ACC112 (cell line): ENCODE data around the gene CCNL2.
A peak's percentile ranks its signal among the peaks of the same experiment; 100 is the strongest.

Experiments
- H2AFZ ChIP-seq: fragments of 200-600 bp; sonication (generic); one replicate; pipeline ENCODE4 v1.6.0; 2017; ENCODE audit warnings: antibody characterized with exemption, low read length; ENCODE audit not compliant: unreplicated experiment
- H3K27ac ChIP-seq: fragments of 200-600 bp; sonication (generic); 2 replicates; pipeline ENCODE4 v1.5.1; 2014; ENCODE audit warnings: low read depth, mild to moderate bottlenecking, antibody characterized with exemption, low read length, moderate library complexity
- H3K27me3 ChIP-seq: fragments of 200-600 bp; sonication (generic); 2 replicates; pipeline ENCODE4 v1.6.1; 2014; ENCODE audit warnings: mild to moderate bottlenecking, antibody characterized with exemption, low read length, moderate library complexity, mixed read lengths; ENCODE audit not compliant: insufficient read depth
- H3K36me3 ChIP-seq: fragments of 200-600 bp; sonication (generic); 2 replicates; pipeline ENCODE4 v1.6.1; 2016; ENCODE audit warnings: mild to moderate bottlenecking, antibody characterized with exemption, low read length, moderate library complexity, mixed read lengths; ENCODE audit not compliant: insufficient read depth
- H3K4me1 ChIP-seq: fragments of 200-600 bp; sonication (generic); one replicate; pipeline ENCODE4 v1.6.1; 2016; ENCODE audit warnings: low read length, mixed read lengths; ENCODE audit not compliant: insufficient read depth, unreplicated experiment, control insufficient read depth
- H3K4me3 ChIP-seq: fragments of 200-600 bp; sonication (generic); 2 replicates; pipeline ENCODE4 v1.5.1; 2014; ENCODE audit warnings: mild to moderate bottlenecking, low read depth, low read length
- H3K79me2 ChIP-seq: fragments of 200-600 bp; sonication (generic); one replicate; pipeline ENCODE4 v1.6.0; 2016; ENCODE audit warnings: low read length; ENCODE audit not compliant: control insufficient read depth, unreplicated experiment, insufficient read depth

The CCNL2 gene

DNA sequence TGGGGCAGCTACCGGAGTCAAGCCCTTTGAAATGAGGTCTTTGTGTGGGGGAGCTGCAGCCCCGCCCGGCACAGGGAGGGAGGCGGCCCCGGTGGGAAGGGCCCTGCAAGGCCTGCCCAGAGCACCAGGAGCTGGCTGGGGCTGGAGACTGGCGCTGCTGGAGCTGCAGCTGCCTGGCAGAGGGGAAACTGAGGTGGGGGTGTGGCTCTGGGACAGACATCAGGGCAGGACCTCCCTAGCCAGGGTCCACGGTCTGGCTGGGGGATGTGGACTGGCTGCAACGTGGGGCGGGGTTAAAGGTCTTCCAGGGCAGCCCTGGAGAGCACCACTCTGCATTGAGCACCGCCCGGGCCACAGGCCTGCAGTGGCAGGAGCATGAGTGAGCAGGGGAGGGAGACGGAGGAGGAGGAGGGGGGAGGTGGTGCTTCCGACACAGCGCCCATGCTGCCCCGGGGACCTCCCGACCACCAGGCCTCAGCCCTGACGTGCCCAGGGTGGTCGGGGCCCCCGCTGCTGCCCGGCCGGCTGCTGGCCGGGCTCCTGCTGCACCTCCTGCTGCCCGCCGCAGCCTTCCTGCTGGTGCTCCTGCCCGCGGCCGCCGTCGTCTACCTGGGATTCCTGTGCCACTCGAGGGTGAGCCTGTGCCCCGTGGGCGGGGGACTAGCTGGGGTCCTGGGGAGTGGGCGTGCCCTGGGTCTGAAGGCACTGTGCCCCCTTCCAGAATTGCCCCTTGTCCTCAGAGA is 26.8 kb upstream of the CCNL2 start:
- H3K79me2 ChIP-seq: no peaks in the 10 kb centered on the region
- no peak overlapping the region for H2AFZ ChIP-seq
- peaks cover 3% of the 10 kb centered on the region; the same call in 1 of the 2 replicates for H3K27me3 ChIP-seq
- H3K4me1 ChIP-seq: peaks cover 18% of the 10 kb centered on the region
- no peaks in the 10 kb centered on the region for H3K36me3 ChIP-seq
- H3K4me3 ChIP-seq: no peak overlapping the region
- H3K27ac ChIP-seq: no peak overlapping the region

DNA sequence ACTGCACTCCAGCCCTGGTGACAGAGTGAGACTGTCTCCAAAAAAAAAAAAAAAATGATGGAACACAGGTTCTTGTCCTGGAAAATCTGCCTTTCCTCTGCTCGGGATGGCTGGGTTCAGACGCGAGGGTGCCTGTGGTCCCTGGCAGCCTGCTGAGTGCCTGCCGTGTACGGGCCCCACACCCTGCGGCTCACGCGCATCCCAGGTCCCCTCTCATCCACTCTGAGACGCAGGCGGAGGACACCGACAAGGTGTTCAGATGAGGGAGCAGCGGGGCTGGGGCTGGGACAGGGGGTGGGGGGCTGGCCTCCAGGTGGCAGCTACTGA is 26.3 kb upstream of the CCNL2 start:
- Histone ChIP-seq H3K4me3 (no peak overlapping the region), H3K79me2 (no peaks in the 10 kb centered on the region), H3K36me3 (no peaks in the 10 kb centered on the region), H3K4me1 (peaks cover 15% of the 10 kb centered on the region), H3K27me3 (peaks cover 8% of the 10 kb centered on the region; the same call in 1 of the 2 replicates), H2AFZ (no peak overlapping the region), H3K27ac (no peak overlapping the region)

DNA sequence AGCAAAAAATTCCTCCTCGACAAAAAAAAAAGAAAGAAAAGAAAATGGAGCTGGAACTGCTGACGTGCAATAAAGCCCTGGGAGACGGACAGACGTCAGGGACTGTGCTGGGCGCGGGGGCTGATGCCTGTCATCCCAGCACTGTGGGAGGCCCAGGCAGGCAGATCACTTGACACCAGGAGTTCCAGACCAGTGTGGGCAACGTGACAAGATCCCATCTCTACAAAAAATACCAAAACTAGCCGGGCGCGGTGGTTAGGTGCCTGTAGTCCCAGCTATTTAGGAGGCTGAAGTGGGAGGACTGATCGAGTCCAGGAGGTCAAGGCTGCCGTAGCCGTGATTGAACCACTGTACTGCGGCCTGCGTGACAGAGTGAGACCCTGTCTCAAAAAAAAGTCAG is 25.6 kb upstream of the CCNL2 start:
- Histone ChIP-seq H3K4me1 (peaks cover 9% of the 10 kb centered on the region), H3K27me3 (peaks cover 8% of the 10 kb centered on the region; the same call in 1 of the 2 replicates), H3K36me3 (no peaks in the 10 kb centered on the region), H3K27ac (no peak overlapping the region), H3K4me3 (no peak overlapping the region), H3K79me2 (no peaks in the 10 kb centered on the region), H2AFZ (no peak overlapping the region)

DNA sequence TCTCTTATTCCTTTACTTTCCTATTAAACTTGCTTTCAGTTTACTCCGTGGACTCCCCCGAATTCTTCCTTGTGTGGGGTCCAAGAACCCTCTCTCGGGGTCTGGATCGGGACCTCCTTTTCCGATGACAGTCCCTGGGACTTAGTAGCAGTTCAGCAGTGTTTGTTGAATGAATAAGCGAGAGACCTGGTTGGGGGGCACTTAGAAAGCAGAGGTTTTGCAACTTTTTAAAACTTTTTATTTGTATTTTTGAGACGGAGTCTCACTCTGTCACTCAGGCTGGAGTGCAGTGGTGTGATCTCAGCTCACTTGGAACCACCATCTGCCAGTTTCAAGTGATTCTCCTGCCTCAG is 24.1 kb upstream of the CCNL2 start:
- H3K27me3 ChIP-seq: peaks cover 8% of the 10 kb centered on the region; the same call in 1 of the 2 replicates
- no peak overlapping the region for H2AFZ ChIP-seq
- H3K4me3 ChIP-seq: no peak overlapping the region
- H3K27ac ChIP-seq: no peak overlapping the region
- no peaks in the 10 kb centered on the region for H3K36me3 ChIP-seq
- H3K4me1 ChIP-seq: peaks cover 9% of the 10 kb centered on the region
- no peaks in the 10 kb centered on the region for H3K79me2 ChIP-seq

DNA sequence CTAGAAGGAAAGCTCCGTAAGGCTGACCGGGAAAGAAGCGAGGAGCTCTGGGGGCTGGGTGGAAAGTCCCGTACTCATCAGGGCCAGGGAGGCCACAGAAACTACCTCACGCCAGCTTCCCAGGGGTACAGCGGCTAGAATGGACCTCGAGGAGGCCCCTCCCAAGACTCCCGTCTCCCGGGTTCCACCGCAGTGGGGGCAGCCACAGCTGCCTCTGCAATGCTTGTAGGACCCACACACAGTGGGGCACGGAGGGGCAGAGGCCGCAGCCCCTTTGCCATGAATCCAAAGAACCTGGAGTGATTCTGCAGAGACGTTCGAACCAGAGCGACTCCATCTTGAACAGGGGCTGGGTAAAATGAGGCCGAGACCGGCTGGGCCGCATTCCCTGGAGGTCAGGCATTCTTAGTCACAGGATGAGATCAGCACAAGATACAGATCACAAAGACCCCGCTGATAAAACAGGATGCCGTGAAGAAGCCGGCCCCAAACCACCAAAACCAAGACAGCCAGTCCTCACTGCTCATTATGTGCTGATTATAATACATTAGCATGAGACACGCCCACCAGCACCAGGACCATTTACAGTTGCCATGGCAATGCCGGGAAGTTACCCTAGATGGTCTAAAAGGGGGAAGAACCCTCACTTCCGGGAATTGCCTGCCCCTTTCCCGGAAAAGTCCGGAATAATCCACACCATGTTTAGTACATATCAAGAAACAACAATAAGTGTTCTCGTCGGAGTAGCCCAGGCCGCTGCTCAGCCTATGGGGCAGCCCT is 23.5 kb upstream of the CCNL2 start:
- Histone ChIP-seq H3K27ac (no peak overlapping the region), H3K4me1 (peaks cover 9% of the 10 kb centered on the region)

DNA sequence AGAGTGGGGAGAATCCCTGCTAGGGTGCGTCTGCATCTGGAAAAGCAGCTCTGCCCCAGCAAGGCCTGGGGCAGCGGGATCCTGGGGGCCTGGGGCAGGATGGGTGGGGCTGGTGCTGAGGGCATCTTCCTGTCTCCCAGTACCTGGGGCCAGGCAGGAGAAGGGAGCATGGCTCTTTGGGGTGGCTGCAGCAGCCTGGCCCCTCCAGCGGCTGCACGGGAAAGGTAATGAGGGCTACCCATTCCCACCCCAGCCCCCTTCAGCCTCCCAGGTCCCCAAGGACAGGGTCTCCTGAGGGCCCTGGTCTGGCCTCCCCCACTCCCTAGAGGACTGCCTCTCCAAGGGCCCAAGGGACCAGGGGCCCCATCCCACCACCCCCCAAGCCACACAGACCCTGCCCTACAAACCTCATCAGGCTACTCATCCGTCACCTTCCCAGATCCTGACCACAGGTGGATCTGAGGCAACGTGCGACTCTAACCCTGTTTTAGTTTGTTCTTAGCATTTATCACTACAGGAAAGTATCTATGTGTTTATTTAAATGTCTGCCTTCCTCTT is 22.9 kb upstream of the CCNL2 start:
- peaks cover 9% of the 10 kb centered on the region for H3K4me1 ChIP-seq
- no peaks in the 10 kb centered on the region for H3K36me3 ChIP-seq
- H3K79me2 ChIP-seq: no peaks in the 10 kb centered on the region
- peaks cover 8% of the 10 kb centered on the region; the same call in 1 of the 2 replicates for H3K27me3 ChIP-seq
- H3K4me3 ChIP-seq: no peak overlapping the region
- no peak overlapping the region for H3K27ac ChIP-seq
- H2AFZ ChIP-seq: no peak overlapping the region

More for the DNA sequence above, 23.5 kb upstream of the CCNL2 start:
- H3K79me2 ChIP-seq: no peaks in the 10 kb centered on the region
- H3K4me3 ChIP-seq: no peak overlapping the region
- H3K27me3 ChIP-seq: peaks cover 8% of the 10 kb centered on the region; the same call in 1 of the 2 replicates
- no peak overlapping the region for H2AFZ ChIP-seq
- no peaks in the 10 kb centered on the region for H3K36me3 ChIP-seq

DNA sequence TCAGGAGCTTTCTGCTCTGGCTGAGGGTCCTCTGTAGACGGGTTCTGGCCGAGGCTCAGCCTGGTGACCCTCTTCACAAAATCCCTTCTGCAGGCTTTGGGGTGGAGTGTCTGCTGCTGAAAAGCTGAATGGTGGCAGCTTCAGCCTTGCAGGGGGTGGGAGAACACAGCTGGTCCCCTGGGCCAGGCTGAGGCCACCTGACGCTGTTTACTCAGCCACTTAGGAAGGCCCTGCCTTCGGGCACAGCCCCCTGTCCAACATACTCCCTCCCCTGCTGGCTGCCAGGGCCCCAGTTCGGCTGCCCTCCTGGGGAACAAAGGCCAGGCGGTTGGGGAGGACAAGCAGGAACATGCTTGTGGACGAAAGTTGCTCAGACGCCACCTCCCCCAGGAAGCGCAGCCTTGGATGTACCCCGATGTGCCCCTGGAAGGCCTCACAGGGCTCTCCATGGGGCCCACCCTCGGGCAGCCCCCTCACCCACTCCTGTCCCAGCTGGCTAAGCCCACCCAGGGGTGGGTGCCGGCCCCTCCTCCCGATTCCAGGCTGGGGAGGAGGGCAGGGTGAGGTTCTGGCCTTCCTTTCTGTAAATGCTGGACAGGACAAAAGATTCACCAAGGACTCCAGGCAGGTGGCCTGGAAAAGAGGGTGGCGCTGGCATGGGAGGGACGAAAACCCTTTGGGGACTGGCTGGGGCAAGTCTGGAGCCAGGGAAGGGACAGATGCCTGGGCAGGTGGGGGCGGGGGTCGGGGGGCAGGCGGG is 22.2 kb upstream of the CCNL2 start, which contains the start of gene ANKRD65:
TSS of gene ANKRD65 (minus strand) at position 130 of the 760 bp plus-strand sequence. CDS start 271 bp downstream, outside the sequence.
- peak within 1 kb of the TSS; percentile 33; the same call in 1 of the 2 replicates for H3K4me3 ChIP-seq
- no peak within 1 kb of the TSS for H3K27ac ChIP-seq
- H3K27me3 ChIP-seq: peaks cover 8% of the 10 kb centered on the region; the same call in 1 of the 2 replicates
- H3K79me2 ChIP-seq: no peaks in the 10 kb centered on the region
- H2AFZ ChIP-seq: no peak within 1 kb of the TSS
- H3K4me1 ChIP-seq: peaks cover 9% of the 10 kb centered on the region
- H3K36me3 ChIP-seq: no peaks in the 10 kb centered on the region

DNA sequence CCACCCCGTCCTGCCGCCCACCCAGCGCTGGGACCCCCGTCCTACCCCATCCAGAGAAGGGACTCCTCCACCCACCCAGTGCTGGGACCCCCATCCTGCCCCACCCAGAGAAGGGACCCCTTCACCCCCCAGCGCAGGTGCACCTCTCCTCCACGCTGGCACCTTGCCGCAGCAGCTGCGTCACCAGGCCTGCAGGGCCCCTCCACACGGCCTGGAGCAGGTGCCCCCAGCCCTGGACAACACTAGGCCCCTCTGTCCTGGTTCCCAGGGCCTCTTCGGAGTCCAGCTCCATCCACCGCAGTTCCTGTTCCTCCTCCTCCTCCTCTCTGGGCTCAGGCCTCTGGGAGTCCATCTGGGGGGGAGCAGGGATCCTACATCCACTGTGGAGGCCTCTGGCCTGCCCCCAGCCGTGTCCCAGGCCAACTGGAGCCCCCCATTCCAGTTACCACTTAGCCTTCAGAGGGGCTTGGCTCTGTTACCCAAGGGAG is 21.6 kb upstream of the CCNL2 start:
- Histone ChIP-seq H3K4me1 (peaks cover 9% of the 10 kb centered on the region), H3K27ac (no peak overlapping the region), H3K36me3 (no peaks in the 10 kb centered on the region), H3K4me3 (no peak overlapping the region), H3K79me2 (no peaks in the 10 kb centered on the region), H3K27me3 (peaks cover 8% of the 10 kb centered on the region; the same call in 1 of the 2 replicates), H2AFZ (no peak overlapping the region)

DNA sequence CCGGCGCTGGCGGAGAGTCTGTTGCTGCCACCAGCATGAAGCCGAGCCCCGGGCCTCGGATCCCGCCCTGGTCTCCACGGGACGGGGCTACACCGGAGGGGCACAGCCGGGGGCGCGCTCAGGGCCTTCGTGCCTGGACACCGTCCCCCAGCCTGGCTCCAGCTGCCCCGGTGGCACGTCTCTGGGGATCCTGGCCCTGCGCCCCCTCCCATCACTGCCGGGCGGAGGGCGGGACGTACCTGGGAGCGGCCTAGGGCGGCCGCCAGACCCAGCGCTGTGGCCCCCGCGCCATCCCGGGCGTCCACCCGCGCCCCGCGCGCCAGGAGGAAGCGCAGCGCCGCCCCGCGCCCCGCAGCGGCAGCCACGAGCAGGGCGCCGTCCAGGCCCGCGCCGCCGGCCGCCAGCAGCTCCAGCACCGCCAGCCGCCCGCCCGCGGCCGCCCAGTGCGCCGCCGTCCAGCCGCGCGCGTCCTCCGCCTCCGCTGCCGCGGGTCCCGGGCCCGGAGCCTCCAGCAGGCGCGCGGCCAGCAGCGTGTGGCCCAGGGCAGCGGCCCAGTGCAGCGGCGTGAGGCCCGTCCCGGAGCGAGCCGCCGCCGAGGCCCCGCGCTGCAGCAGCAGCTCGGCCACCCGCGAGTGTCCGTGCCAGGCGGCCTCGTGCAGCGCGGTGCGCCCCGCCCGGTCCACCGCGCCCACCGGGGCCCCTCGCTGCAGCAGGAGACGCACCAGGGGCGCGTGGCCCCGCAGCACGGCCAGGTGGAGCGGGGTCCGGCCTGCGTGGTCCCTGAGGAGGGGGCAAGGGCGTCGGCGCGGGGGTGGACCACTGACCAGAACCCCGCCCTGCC is 20.9 kb upstream of the CCNL2 start:
- Histone ChIP-seq H3K4me3 (peak overlapping the region; percentile 33; the same call in 1 of the 2 replicates), H3K4me1 (peaks cover 9% of the 10 kb centered on the region), H2AFZ (no peak overlapping the region), H3K27me3 (peaks cover 8% of the 10 kb centered on the region; the same call in 1 of the 2 replicates), H3K79me2 (no peaks in the 10 kb centered on the region), H3K27ac (no peak overlapping the region), H3K36me3 (no peaks in the 10 kb centered on the region)
